MCF 10A (cell line): ENCODE data around the gene MTIF2. TPM values are rescaled to one million over a fixed set of nuclear protein-coding genes. Genes with fewer than 3 reads are reported as not detected.
A peak's percentile ranks its signal among the peaks of the same experiment; 100 is the strongest.

Experiments
- Bru-seq: library from RNA; stranded (reverse); fragments of 400-500 nt; gene quantifications from one replicate; lab custom pipeline; 2021; lab: Mats Ljungman, UMichigan
- BruChase-seq, 2 experiments: library from RNA; stranded (reverse); fragments of 400-500 nt; gene quantifications; one replicate each; lab custom pipeline; 2021; lab: Mats Ljungman, UMichigan
- BruUV-seq: library from RNA; stranded (reverse); fragments of 400-500 nt; replicated peaks from 2 replicates; lab custom pipeline; 2021; lab: Mats Ljungman, UMichigan
- CTCF ChIA-PET: fragments of 300-600 bp; sonication (Branson Sonifier 250); formaldehyde crosslinking; extraction: SDS; loops from one replicate; lab custom pipeline; 2021; ENCODE audit warnings: antibody characterized with exemption, inconsistent platforms; lab: Yijun Ruan, JAX
- POLR2A ChIA-PET: fragments of 300-600, 350-650 bp; sonication (Branson Sonifier 250); formaldehyde crosslinking; extraction: SDS; loops from one replicate; lab custom pipeline; 2020; ENCODE audit warnings: antibody characterized with exemption, inconsistent platforms; lab: Yijun Ruan, JAX
- DNase-seq: peaks from one replicate; pipeline ENCODE4 v3.0.0-alpha.2; 2018; ENCODE audit not compliant: unreplicated experiment
- H3K27ac Mint-ChIP-seq: one replicate; pipeline ENCODE4 v1.8.0; 2022; ENCODE audit warnings: mild to moderate bottlenecking, low read depth, mixed read lengths; ENCODE audit not compliant: unreplicated experiment
- H3K27me3 Mint-ChIP-seq: one replicate; pipeline ENCODE4 v1.8.0; 2022; ENCODE audit warnings: mixed read lengths; ENCODE audit not compliant: insufficient read depth, unreplicated experiment
- H3K36me3 Mint-ChIP-seq: one replicate; pipeline ENCODE4 v1.8.0; 2022; ENCODE audit warnings: mild to moderate bottlenecking, moderate library complexity, mixed read lengths; ENCODE audit not compliant: insufficient read depth, unreplicated experiment
- H3K4me1 Mint-ChIP-seq: one replicate; pipeline ENCODE4 v1.8.0; 2022; ENCODE audit warnings: mixed read lengths; ENCODE audit not compliant: insufficient read depth, unreplicated experiment
- H3K4me3 Mint-ChIP-seq: one replicate; pipeline ENCODE4 v1.8.0; 2022; ENCODE audit warnings: mild to moderate bottlenecking, moderate library complexity, mixed read lengths; ENCODE audit not compliant: unreplicated experiment
- H3K9me3 Mint-ChIP-seq: one replicate; pipeline ENCODE4 v1.8.0; 2022; ENCODE audit warnings: mixed read lengths; ENCODE audit not compliant: unreplicated experiment
- CTCF ChIP-seq: fragments of 200-600 bp; IDR thresholded peaks from one replicate; pipeline ENCODE4 v1.8.0; 2022; ENCODE audit warnings: antibody characterized with exemption, mild to moderate bottlenecking; ENCODE audit not compliant: unreplicated experiment
- intact Hi-C: fragments of 100-400 bp; cut with micrococcal nuclease; formaldehyde crosslinking; loops from 2 replicates; pipeline ENCODE4 v1.14.1; 2022
- long read RNA-seq: library from polyadenylated mRNA; stranded (forward); transcript quantifications from one replicate; pipeline ENCODE4 v2.0.0, GENCODE V29; 2022
- total RNA-seq: library from RNA; stranded (reverse); gene quantifications from 2 replicates; pipeline ENCODE4 v1.2.3, GENCODE V29; 2022

The MTIF2 gene
- 58.3 and 60.7 TPM in 2 replicates for total RNA-seq
- Bru-seq, nascent RNA = percentile 81 among the genes with signal in this experiment
- percentile 88 among the genes with signal in this experiment for BruChase-seq, experiment 1, labeled RNA remaining after a 6-hour chase
- percentile 84 among the genes with signal in this experiment for BruChase-seq, experiment 2, labeled RNA remaining after a 2-hour chase
- long read RNA-seq, transcript MTIF2-201 (16 exons, 2,528 nt) = major isoform, 42 of 182 reads
- long read RNA-seq, partial matches to known transcripts = 97 of 182 reads
- long read RNA-seq, other reads (novel, unspliced or antisense) = 43 of 182 reads

DNA sequence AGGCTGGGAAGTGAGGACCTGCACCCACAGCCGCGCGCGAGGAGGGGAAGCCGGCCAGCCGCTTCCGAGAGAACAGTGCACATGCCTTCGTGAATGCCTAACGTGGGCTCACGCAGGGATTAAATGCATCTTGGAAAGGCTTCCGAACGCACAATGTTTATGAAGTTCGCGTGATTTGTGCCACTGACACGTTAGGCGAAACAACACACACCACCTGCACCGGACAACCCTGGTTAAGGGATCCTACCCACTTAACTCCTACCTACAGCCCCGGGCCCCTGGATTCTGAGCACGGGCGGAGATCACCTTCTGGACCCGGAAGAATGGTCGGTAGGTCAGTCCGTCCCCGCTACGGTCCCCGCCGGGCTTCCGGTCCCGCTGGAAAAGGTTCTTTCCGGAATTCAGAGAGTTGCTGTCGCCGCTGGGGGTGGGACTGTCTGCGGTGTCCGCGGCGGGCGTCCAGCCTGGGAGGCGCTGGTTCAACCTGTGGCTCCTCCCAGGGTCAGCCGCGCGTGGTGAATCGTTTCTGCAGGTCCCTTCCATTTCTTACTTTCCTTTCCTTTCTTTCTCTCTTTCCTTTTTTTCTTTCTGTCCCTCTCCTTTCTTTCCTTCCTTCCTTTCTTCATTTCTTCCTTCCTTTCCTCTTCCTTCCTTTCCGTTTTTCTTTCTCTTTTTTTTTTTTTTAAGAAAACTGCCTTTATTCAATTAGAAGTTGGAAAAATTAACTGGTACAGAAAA lies at the start of gene MTIF2:
TSS of gene MTIF2 (minus strand) at position 325 of the 738 bp plus-strand sequence. CDS start 5,373 bp downstream, outside the sequence.
- peak; percentile 95 for DNase-seq
- Mint-ChIP-seq H3K4me3 (peak within 1 kb of the TSS; percentile 87), H3K36me3 (peaks cover 40% of the 10 kb centered on the region), H3K27ac (peak within 1 kb of the TSS; percentile 91), H3K4me1 (peaks cover 5% of the 10 kb centered on the region), H3K27me3 (no peaks in the 10 kb centered on the region), H3K9me3 (no peaks in the 10 kb centered on the region)
- no peak for TF ChIP-seq CTCF
- BruUV-seq = no TSS peak
- ChIA-PET CTCF (interaction anchor here (0.7 kb wide), 1 partner anchor 11 kb away, joined by 4 read pairs; no protein-coding TSS in a partner anchor), POLR2A (interaction anchor here (0.6 to 2.0 kb wide), 18 partner anchors 12 to 1635 kb away, joined by 3 to 11 read pairs (median 4); partner anchors contain the start of genes CFAP36, CLHC1, RPS27A and RTN4)
- intact Hi-C loops = loop anchor here (1.0 to 5.0 kb wide), 3 partner anchors 148 to 242 kb away; partner anchors contain the start of gene CCDC88A

- no TSS peak for BruUV-seq
- Mint-ChIP-seq H3K36me3 (peaks cover 23% of the 10 kb centered on the region), H3K9me3 (no peaks in the 10 kb centered on the region), H3K27ac (no peak overlapping the region), H3K4me3 (no peak overlapping the region), H3K27me3 (no peaks in the 10 kb centered on the region), H3K4me1 (peaks cover 10% of the 10 kb centered on the region)
- DNase-seq = no peak
- intact Hi-C loops = loop anchor here (5.0 kb wide), 1 partner anchor 102 kb away; the partner anchor contains the start of gene CCDC88A
- POLR2A ChIA-PET = interaction anchor here (0.9 kb wide), 1 partner anchor 45 kb away, joined by 3 read pairs; no protein-coding TSS in a partner anchor
- TF ChIP-seq CTCF = no peak
- CTCF ChIA-PET = interaction anchor here (0.6 to 1.0 kb wide), 2 partner anchors 22 to 117 kb away, joined by 3 to 5 read pairs; no protein-coding TSS in a partner anchor
These were observed 46.0 kb upstream of the MTIF2 start for GRCh38 chr2:55314985-55315384.

GRCh38 chr2:55311444-55311870 lies 42.4 kb upstream of the MTIF2 start:
- Mint-ChIP-seq H3K36me3 (peaks cover 41% of the 10 kb centered on the region), H3K4me1 (peaks cover 15% of the 10 kb centered on the region), H3K4me3 (no peak overlapping the region), H3K27ac (no peak overlapping the region), H3K27me3 (no peaks in the 10 kb centered on the region), H3K9me3 (no peaks in the 10 kb centered on the region)
- no TSS peak for BruUV-seq
- CTCF ChIA-PET = interaction anchor here (0.7 to 1.2 kb wide), 3 partner anchors 27 to 50 kb away, joined by 3 read pairs; no protein-coding TSS in a partner anchor
- intact Hi-C loops = loop anchor here (1.0 to 5.0 kb wide), 2 partner anchors 106 to 121 kb away; partner anchors contain the start of gene CCDC88A
- TF ChIP-seq CTCF = peak; percentile 45
- DNase-seq = peak; percentile 59
- POLR2A ChIA-PET = interaction anchor here (1.3 to 2.3 kb wide), 2 partner anchors 10 to 25 kb away, joined by 5 read pairs; no protein-coding TSS in a partner anchor
